HepG2 (cell line): ENCODE measurements around the gene ATP8A1. TPM values are rescaled to one million over a fixed set of nuclear protein-coding genes. Genes with fewer than 3 reads are reported as not detected.

Experiments
- ATAC-seq: fragments of 200-7000 bp; cut with Tn5 transposase; 3 replicates; pipeline ENCODE4 v1.9.1; 2020; ENCODE audit warnings: mild to moderate bottlenecking, moderate library complexity
- BruUV-seq: library from RNA; stranded (reverse); fragments of 400-500 nt; replicated peaks from 2 replicates; lab custom pipeline; 2021; lab: Mats Ljungman, UMichigan
- CTCF ChIA-PET: fragments of 300-600 bp; formaldehyde crosslinking; extraction: SDS; loops from one replicate; lab custom pipeline; 2021; ENCODE audit warnings: low total read pairs, inconsistent platforms, low intra/inter-chr PET ratio; lab: Yijun Ruan, JAX
- POLR2A ChIA-PET: fragments of 350-600 bp; sonication (Branson Sonifier 250); formaldehyde crosslinking; loops from one replicate; lab custom pipeline; 2020; ENCODE audit warnings: antibody characterized with exemption, inconsistent platforms; lab: Yijun Ruan, JAX
- DNase-seq: peaks from one replicate; pipeline ENCODE4 v3.0.0-alpha.2; 2015; ENCODE audit warnings: low spot score
- FAIRE-seq: peaks from 3 replicates; lab custom pipeline; 2011; peaks lifted over from hg19 to GRCh38; lab: Jason Lieb, UNC
- H2AFZ ChIP-seq: one replicate; pipeline ENCODE4 v1.6.1; 2011; ENCODE audit warnings: low read length, inconsistent platforms
- H3K27ac ChIP-seq: fragments of 300-600 bp; 3 replicates; pipeline ENCODE4 v1.8.0; 2011; ENCODE audit warnings: mixed run types, mild to moderate bottlenecking, mixed read lengths, low read length, inconsistent platforms; ENCODE audit not compliant: insufficient read depth; ENCODE audit errors: extremely low read length
- H3K27me3 ChIP-seq, 2 experiments: fragments of 200-600 bp in 1 of 2; 2 replicates in 1 of 2; 3 replicates in 1 of 2; pipeline versions ENCODE4 v1.6.0 to v1.8.0; 2011; ENCODE audit warnings: low read length in 2 of 2, mild to moderate bottlenecking in 2 of 2, moderate library complexity in 2 of 2, inconsistent platforms in 1 of 2; ENCODE audit not compliant: insufficient read depth in 2 of 2, control insufficient read depth in 1 of 2
- H3K36me3 ChIP-seq, 2 experiments: fragments of 200-600 bp in 1 of 2; replicated peaks in 1 of 2; 2 replicates in 1 of 2; 3 replicates in 1 of 2; pipeline versions ENCODE4 v1.5.1 to v1.8.0; 2011; ENCODE audit warnings: low read length in 2 of 2, inconsistent platforms in 1 of 2; ENCODE audit not compliant: insufficient read depth in 2 of 2, control insufficient read depth in 1 of 2
- H3K4me1 ChIP-seq: 2 replicates; pipeline ENCODE4 v1.5.1; 2012; ENCODE audit warnings: low read length, inconsistent platforms; ENCODE audit not compliant: insufficient read depth
- H3K4me2 ChIP-seq: 2 replicates; pipeline ENCODE4 v1.6.0; 2011; ENCODE audit warnings: low read depth, low read length, inconsistent platforms
- H3K4me3 ChIP-seq, 3 experiments: fragments of 200-600 bp in 1 of 3; sonication (generic), shearing (Covaris generic) in 1 of 3; replicated peaks in 1 of 3; 2 replicates each; pipeline ENCODE4 v1.5.1; 2011 to 2016; ENCODE audit warnings: low read length in 3 of 3, inconsistent platforms in 2 of 3, low read depth in 2 of 3, mild to moderate bottlenecking in 2 of 3, control low read depth in 1 of 3, mixed read lengths in 1 of 3; ENCODE audit not compliant: insufficient read depth in 1 of 3
- H3K79me2 ChIP-seq: one replicate; pipeline ENCODE4 v1.6.1; 2011; ENCODE audit warnings: low read length, inconsistent platforms; ENCODE audit not compliant: insufficient read depth
- H3K9ac ChIP-seq: 2 replicates; pipeline ENCODE4 v1.6.0; 2011; ENCODE audit warnings: mild to moderate bottlenecking, low read depth, low read length, inconsistent platforms; ENCODE audit not compliant: insufficient read depth
- H3K9me3 ChIP-seq: 2 replicates; pipeline ENCODE4 v1.5.1; 2012; ENCODE audit warnings: mild to moderate bottlenecking, low read length
- H4K20me1 ChIP-seq: 2 replicates; pipeline ENCODE4 v1.6.0; 2011; ENCODE audit warnings: inconsistent platforms, mild to moderate bottlenecking, low read length, moderate library complexity; ENCODE audit not compliant: insufficient read depth
- BATF2 ChIP-seq: sonication (generic); formaldehyde crosslinking; IDR thresholded peaks from 2 replicates; pipeline ENCODE4 v1.8.0; 2022; ENCODE audit warnings: mild to moderate bottlenecking, missing genetic modification reagents, moderate library complexity
- ETS1 ChIP-seq: sonication (generic); formaldehyde crosslinking; IDR thresholded peaks from 2 replicates; pipeline ENCODE4 v1.4.0; 2020; ENCODE audit warnings: missing genetic modification reagents
- FOXK1 ChIP-seq: sonication (generic); formaldehyde crosslinking; IDR thresholded peaks from 2 replicates; pipeline ENCODE4 v1.4.0; 2020; ENCODE audit warnings: low read depth, missing genetic modification reagents, borderline replicate concordance
- HNRNPH1 ChIP-seq: fragments of 200-400 bp; formaldehyde crosslinking; optimal IDR thresholded peaks from 2 replicates; pipeline ENCODE3; 2017; ENCODE audit warnings: mild to moderate bottlenecking, low read depth, low read length
- HNRNPLL ChIP-seq: fragments of 200-400 bp; formaldehyde crosslinking; IDR thresholded peaks from 2 replicates; pipeline ENCODE4 v1.6.1; 2017; ENCODE audit warnings: mild to moderate bottlenecking, low read depth, low read length; ENCODE audit not compliant: poor library complexity, severe bottlenecking
- IRF1 ChIP-seq: sonication (generic); formaldehyde crosslinking; IDR thresholded peaks from 2 replicates; pipeline ENCODE4 v1.4.0; 2020; ENCODE audit warnings: low read depth, mild to moderate bottlenecking, missing genetic modification reagents
- JARID2 ChIP-seq: sonication (generic); formaldehyde crosslinking; IDR thresholded peaks from 2 replicates; pipeline ENCODE4 v1.8.1; 2023; ENCODE audit warnings: missing genetic modification reagents, inconsistent platforms; ENCODE audit not compliant: insufficient replicate concordance
- LRRFIP1 ChIP-seq: sonication (generic); formaldehyde crosslinking; conservative IDR thresholded peaks from 2 replicates; pipeline ENCODE4 v1.4.0; 2020; ENCODE audit warnings: missing genetic modification reagents
- MTA1 ChIP-seq: sonication (generic); formaldehyde crosslinking; IDR thresholded peaks from 2 replicates; pipeline ENCODE4 v1.4.0; 2020; ENCODE audit warnings: missing genetic modification reagents, mild to moderate bottlenecking, borderline replicate concordance
- TBX2 ChIP-seq: sonication (generic); formaldehyde crosslinking; IDR thresholded peaks from 2 replicates; pipeline ENCODE4 v1.5.0; 2020; ENCODE audit warnings: missing genetic modification reagents, mild to moderate bottlenecking, borderline replicate concordance
- ZFYVE20 ChIP-seq: sonication (generic); formaldehyde crosslinking; IDR thresholded peaks from 2 replicates; pipeline ENCODE4 v1.8.0; 2023; ENCODE audit warnings: low read depth, mild to moderate bottlenecking, moderate library complexity, missing genetic modification reagents, borderline replicate concordance
- ZNF12 ChIP-seq: sonication (generic); formaldehyde crosslinking; IDR thresholded peaks from 2 replicates; pipeline ENCODE4 v1.5.0; 2020; ENCODE audit warnings: missing genetic modification reagents
- ZNF234 ChIP-seq: sonication (generic); formaldehyde crosslinking; conservative IDR thresholded peaks from 2 replicates; pipeline ENCODE4 v1.5.1; 2020; ENCODE audit warnings: mild to moderate bottlenecking, missing genetic modification reagents
- ZNF354B ChIP-seq: sonication (generic); formaldehyde crosslinking; IDR thresholded peaks from 2 replicates; pipeline ENCODE4 v1.8.0; 2022; ENCODE audit warnings: mild to moderate bottlenecking, missing genetic modification reagents
- ZNF430 ChIP-seq: sonication (generic); formaldehyde crosslinking; IDR thresholded peaks from 2 replicates; pipeline ENCODE4 v1.9.0; 2021; ENCODE audit warnings: mild to moderate bottlenecking, missing genetic modification reagents
- ZNF512B ChIP-seq: sonication (generic); formaldehyde crosslinking; IDR thresholded peaks from 2 replicates; pipeline ENCODE4 v1.5.1; 2020; ENCODE audit warnings: missing genetic modification reagents, mild to moderate bottlenecking, borderline replicate concordance
- ZNF773 ChIP-seq: sonication (generic); formaldehyde crosslinking; IDR thresholded peaks from 2 replicates; pipeline ENCODE4 v1.4.0; 2020; ENCODE audit warnings: missing genetic modification reagents, borderline replicate concordance
- in situ Hi-C: cut with HindIII; loops from 2 replicates; pipeline ENCODE4 v1.10.0; 2017; ENCODE audit warnings: low pct_unique_long_range_greater_than_20kb; ENCODE audit not compliant: extremely low pct_ligation_motif_present
- intact Hi-C: fragments of 100-400 bp; cut with micrococcal nuclease; formaldehyde crosslinking; loops from one replicate; pipeline ENCODE4 v1.10.0; 2022; ENCODE audit not compliant: unreplicated experiment
- polyA plus RNA-seq, 8 experiments: library from polyadenylated mRNA; depleted of rRNA in 3 of 8; stranded (reverse) in 7 of 8; unstranded in 1 of 8; fragments of >200 nt; fragmentation: Illumina TruSeq in 4 of 8; extraction: Trizol in 4 of 8; gene quantifications; 2 replicates each; pipeline versions ENCODE4 v1.2.1 to v1.2.3, GENCODE V29; 2011 to 2016; ENCODE audit warnings: low read depth in 4 of 8, missing spikeins in 1 of 8, mixed read lengths in 1 of 8; ENCODE audit not compliant: insufficient read depth in 1 of 8
- total RNA-seq, 5 experiments: library from RNA; depleted of rRNA; stranded (reverse); fragments of >200 nt; fragmentation: Illumina TruSeq; extraction: Trizol; gene quantifications; 2 replicates each; pipeline ENCODE4 v1.2.3, GENCODE V29; 2016; ENCODE audit warnings: low read depth in 1 of 5

Gene ATP8A1
- total and polyA plus RNA-seq, 2 of the 13 experiments (the other 11 are each of a cell fraction or from before 2014, with no cell fraction given), result 1.7 to 6.2 TPM

GRCh38 chr4:42510225-42510624 is 146.7 kb downstream of the ATP8A1 start:
- ATAC-seq (no peak), FAIRE-seq (no peak), DNase-seq (no peak)
- Histone ChIP-seq H3K27me3 (no peaks in the 10 kb centered on the region), H3K4me2 (no peak overlapping the region), H3K4me1 (no peaks in the 10 kb centered on the region), H3K36me3 (no peaks in the 10 kb centered on the region), H3K27ac (no peak overlapping the region), H3K4me3 (no peak overlapping the region), H3K9me3 (no peaks in the 10 kb centered on the region), H3K79me2 (no peaks in the 10 kb centered on the region), H2AFZ (no peak overlapping the region), H4K20me1 (no peaks in the 10 kb centered on the region), H3K9ac (no peak overlapping the region)
- CTCF ChIA-PET, result no interaction called here
- in situ Hi-C loops, result loop anchor here (25.0 kb wide), 1 partner anchor 823 kb away; no protein-coding TSS in a partner anchor
- no TSS peak for BruUV-seq
- POLR2A ChIA-PET, result no interaction called here
- intact Hi-C loops, result no loop called here
- TF ChIP-seq MTA1 (CRISPR knock-in tag) (no peak), ZNF12 (no peak), JARID2 (CRISPR knock-in tag) (no peak), FOXK1 (no peak), BATF2 (CRISPR knock-in tag) (no peak), ZNF354B (CRISPR knock-in tag) (no peak), ZFYVE20 (CRISPR knock-in tag) (no peak), HNRNPLL (no peak), ETS1 (no peak), TBX2 (CRISPR knock-in tag) (no peak), IRF1 (CRISPR knock-in tag) (no peak), ZNF234 (no peak), HNRNPH1 (no peak), ZNF773 (no peak), ZNF430 (CRISPR knock-in tag) (no peak), LRRFIP1 (CRISPR knock-in tag) (no peak), ZNF512B (CRISPR knock-in tag) (no peak)
